D721Med (cell line): ENCODE data around the gene PCDH8.

Source experiments
- DNase-seq: peaks from one replicate; pipeline ENCODE4 v3.0.0; 2011; ENCODE audit warnings: low spot score; ENCODE audit not compliant: insufficient read length
- FAIRE-seq: peaks from 2 replicates; lab custom pipeline; 2011; peaks lifted over from hg19 to GRCh38; lab: Jason Lieb, UNC
- CTCF ChIP-seq: IDR thresholded peaks from 2 replicates; pipeline ENCODE4 v1.5.1; 2012; ENCODE audit warnings: mild to moderate bottlenecking, control low read depth; ENCODE audit not compliant: insufficient read depth; ENCODE audit errors: missing control alignments

PCDH8 gene

GRCh38 chr13:52885141-52885540 lies 36.7 kb upstream of the PCDH8 start:
- no peak for FAIRE-seq
- TF ChIP-seq CTCF, result no peak

DNA sequence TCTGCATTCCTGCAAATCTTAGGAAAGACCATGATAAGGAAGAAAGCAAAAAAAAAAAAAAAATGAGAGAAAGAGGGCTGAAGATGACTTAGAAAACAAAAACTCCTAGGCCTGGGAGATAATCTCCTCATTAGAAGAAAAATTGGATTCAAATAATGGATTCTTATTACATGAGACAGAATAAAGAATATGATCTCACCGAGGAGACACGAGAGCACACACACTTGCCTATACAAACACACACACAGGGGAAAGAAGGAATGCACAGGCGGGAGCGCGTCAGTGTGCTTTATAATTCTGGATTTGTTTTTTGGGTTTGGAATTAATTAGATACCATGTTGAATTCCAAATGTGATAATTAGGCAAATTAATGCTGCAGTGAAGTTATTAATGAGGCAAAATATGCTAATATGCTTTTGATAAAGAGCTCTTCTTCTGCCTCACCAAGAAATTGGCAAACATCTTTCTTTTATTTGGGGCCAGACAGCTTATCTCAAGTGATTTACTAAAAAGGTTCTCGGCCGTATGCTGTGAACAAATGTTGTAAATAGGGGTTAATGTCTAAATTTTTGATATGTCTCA lies 36.1 kb upstream of the PCDH8 start:
- DNase-seq (no peak), FAIRE-seq (no peak)
- TF ChIP-seq CTCF, result no peak

More at GRCh38 chr13:52885141-52885540, 36.7 kb upstream of the PCDH8 start:
- DNase-seq, result no peak

DNA sequence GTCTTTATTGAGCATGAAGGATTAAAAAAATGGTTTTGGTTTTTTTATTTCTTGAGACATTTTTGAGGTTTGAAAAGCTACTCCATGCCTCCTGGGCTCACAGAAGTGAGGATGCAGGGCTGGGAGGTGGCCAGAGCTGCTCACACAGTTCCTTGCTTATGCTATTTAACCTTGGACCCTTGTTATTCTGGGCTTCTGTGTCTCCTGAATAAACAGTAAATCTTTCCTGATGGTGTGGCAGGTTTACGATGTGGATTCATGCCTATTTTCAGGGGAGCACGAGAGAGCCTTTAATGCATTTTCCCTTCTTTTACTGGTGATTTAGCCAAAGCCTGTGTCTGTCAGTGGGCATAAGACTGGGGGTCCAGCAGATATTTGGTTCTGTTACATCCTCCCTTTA lies 34.3 kb upstream of the PCDH8 start:
- DNase-seq (no peak), FAIRE-seq (no peak)
- TF ChIP-seq CTCF, result no peak

GRCh38 chr13:52879950-52880741 lies 31.7 kb upstream of the PCDH8 start:
- no peak for TF ChIP-seq CTCF
- DNase-seq, result no peak
- FAIRE-seq, result peak; percentile 97

- DNase-seq, result no peak
- no peak for FAIRE-seq
- TF ChIP-seq CTCF, result no peak
Observed at GRCh38 chr13:52878831-52879230, 30.4 kb upstream of the PCDH8 start.

DNA sequence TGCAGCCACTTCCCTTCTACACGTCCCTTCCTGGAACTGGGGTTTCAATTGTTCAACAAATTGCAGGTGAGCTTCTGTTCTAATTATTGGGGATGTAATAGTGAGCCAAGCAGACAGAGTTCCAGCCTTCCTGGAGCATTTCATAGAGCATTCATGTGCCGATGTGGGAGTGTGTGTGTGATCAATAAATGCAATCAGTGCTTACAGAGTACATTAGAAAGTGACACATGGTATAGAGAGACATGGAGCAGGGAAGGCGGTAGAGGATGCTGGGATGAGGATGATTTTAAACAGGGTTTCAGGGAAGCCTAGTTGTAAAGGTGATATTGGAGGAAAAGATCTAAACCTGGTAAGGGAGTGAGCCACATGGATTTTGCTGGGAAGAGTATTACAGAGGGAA lies 21.7 kb upstream of the PCDH8 start:
- no peak for TF ChIP-seq CTCF
- no peak for FAIRE-seq
- no peak for DNase-seq

GRCh38 chr13:52869621-52870020 lies 21.2 kb upstream of the PCDH8 start:
- no peak for DNase-seq
- no peak for TF ChIP-seq CTCF
- FAIRE-seq, result no peak
